Stimulated activated CD4-positive, alpha-beta T cell treated with anti-CD3 and anti-CD28 coated beads, Interleukin-1b, Interleukin-23, amount 100 ng/mL, for 48 hours (primary cell): Measurements from ENCODE around the gene DNPEP.
A peak's percentile ranks its signal among the peaks of the same experiment; 100 is the strongest.
"Not testable (repeated sequence)": the region's sequence is repeated elsewhere in the genome, so short reads cannot be mapped to it uniquely, and the experiment has no call there.

Experiments used
- DNase-seq: peaks from one replicate; pipeline ENCODE4 v3.0.0-alpha.2; 2020

The DNPEP gene

DNA sequence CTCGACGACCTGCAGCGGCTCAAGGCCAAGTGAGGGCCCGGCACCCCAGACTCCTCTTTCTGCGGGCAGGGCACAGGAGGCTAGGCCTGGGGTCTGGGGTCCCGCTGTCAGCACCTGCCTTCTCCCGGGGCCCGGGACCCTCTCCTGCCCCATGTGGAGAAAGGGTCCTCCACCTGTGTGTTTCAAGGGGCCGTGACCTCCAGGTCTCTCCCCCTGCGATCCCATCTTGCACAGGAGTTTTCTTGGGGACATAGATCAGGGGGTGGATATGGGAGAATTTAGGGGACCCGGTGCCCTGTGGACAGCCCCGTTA is 31.3 kb upstream of the DNPEP start:
- no peak for DNase-seq

DNA sequence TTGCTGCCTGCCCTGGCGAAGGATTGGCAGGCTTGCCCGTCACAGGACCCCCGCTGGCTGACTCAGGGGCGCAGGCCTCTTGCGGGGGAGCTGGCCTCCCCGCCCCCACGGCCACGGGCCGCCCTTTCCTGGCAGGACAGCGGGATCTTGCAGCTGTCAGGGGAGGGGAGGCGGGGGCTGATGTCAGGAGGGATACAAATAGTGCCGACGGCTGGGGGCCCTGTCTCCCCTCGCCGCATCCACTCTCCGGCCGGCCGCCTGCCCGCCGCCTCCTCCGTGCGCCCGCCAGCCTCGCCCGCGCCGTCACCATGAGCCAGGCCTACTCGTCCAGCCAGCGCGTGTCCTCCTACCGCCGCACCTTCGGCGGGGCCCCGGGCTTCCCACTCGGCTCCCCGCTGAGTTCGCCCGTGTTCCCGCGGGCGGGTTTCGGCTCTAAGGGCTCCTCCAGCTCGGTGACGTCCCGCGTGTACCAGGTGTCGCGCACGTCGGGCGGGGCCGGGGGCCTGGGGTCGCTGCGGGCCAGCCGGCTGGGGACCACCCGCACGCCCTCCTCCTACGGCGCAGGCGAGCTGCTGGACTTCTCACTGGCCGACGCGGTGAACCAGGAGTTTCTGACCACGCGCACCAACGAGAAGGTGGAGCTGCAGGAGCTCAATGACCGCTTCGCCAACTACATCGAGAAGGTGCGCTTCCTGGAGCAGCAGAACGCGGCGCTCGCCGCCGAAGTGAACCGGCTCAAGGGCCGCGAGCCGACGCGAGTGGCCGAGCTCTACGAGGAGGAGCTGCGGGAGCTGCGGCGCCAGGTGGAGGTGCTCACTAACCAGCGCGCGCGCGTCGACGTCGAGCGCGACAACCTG is 30.7 kb upstream of the DNPEP start, which contains the start of gene DES:
DES (plus strand) TSS at position 223 of the 857 bp plus-strand sequence; CDS start at position 309, 86 bp downstream.
- no peak for DNase-seq

DNA sequence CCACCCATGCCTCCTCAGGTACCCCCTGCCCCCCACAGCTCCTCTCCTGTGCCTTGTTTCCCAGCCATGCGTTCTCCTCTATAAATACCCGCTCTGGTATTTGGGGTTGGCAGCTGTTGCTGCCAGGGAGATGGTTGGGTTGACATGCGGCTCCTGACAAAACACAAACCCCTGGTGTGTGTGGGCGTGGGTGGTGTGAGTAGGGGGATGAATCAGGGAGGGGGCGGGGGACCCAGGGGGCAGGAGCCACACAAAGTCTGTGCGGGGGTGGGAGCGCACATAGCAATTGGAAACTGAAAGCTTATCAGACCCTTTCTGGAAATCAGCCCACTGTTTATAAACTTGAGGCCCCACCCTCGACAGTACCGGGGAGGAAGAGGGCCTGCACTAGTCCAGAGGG is 29.7 kb upstream of the DNPEP start:
- DNase-seq: no peak

DNA sequence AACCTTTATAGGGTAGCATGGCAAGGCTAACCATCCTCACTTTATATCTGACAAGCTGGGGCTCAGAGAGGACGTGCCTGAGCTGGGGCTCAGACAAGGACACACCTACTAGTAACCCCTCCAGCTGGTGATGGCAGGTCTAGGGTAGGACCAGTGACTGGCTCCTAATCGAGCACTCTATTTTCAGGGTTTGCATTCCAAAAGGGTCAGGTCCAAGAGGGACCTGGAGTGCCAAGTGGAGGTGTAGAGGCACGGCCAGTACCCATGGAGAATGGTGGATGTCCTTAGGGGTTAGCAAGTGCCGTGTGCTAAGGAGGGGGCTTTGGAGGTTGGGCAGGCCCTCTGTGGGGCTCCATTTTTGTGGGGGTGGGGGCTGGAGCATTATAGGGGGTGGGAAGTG is 29.2 kb upstream of the DNPEP start:
- DNase-seq: no peak

DNA sequence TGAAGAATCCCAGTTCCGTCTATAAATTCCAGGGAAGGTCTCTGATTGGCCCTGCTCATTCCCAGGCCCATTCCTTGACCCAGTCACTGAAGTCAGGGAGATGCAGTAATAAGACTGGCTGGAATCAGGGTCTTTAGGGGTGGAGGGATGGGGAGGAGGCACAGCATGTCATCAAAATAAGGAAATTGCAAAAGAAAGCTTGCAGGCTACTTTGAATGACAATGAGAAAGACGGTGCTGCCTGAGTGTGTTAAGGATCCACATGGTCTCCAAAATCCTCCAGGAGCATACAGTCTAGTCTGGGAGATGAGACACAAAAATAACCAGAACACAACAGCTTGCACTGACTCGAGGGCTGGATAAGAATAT is 28.5 kb upstream of the DNPEP start:
- no peak for DNase-seq

DNA sequence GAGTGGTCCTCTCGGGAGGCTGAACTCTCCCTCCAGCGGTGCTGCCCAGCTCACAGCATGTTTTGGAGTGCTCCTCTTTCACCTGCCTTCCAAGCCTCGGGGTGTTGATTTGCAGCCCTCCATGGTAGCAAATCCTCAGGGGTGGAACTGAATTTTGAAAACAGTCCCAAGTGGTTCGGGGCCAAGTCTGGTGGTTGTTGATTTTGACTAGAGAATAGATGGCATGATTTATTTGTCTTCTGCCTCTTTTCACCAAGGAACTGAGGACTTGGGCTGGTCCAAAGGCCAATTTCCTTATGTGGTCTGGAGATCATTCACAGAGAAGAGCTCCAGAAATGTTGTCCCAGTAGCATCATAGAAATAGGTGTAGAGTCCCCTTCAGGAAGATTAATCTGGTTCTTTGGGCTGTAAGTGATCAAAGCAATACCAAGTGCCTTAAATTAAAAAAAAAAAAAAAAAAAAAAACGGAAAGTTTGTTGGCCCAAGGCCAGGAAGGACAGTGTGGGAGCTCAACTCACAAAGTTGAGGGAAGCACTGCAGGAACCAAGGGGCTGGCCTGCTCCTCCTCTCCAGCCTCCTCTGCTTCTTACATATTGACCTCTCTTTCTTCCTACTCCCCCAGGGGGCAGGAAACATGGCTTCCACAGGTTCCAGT is 28.0 kb upstream of the DNPEP start:
- no peak for DNase-seq

DNA sequence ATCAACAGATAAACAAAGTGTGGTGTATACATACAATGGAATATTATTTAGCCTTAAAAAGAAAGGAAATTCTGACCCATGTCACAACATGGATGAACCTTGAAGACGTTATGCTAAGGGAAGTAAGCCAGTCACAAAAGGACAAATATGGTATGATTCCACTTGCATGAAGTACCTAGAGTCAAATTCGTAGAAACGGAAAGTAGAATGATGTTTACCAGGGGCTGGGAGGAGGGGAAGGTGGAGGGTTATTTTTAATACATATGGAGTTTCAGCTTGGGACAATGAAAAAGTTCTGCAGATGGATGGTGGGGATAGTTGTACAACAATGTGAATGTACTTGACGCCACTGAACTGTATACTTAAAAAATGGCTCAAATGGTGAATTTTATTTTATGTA is 27.1 kb upstream of the DNPEP start:
- DNase-seq: no peak

DNA sequence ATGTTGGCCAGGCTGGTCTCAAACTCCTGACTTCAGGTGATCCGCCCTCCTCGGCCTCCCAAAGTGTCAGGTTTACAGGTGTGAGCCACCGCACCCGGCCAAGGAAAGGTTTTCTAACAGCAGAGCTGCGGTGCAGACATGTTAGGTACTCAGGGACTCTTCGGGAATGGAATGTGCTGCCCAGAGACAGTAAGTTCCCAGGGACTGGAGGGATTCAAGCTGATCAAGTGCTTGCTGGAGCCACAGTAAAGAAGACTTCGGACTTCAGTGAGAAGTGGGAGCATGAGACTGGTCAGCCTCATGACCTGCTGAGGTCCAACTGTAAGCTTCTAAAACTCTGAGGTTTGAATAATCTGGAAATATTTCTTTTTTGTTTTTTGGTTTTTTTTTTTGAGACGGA is 22.7 kb upstream of the DNPEP start:
- DNase-seq: no peak

DNA sequence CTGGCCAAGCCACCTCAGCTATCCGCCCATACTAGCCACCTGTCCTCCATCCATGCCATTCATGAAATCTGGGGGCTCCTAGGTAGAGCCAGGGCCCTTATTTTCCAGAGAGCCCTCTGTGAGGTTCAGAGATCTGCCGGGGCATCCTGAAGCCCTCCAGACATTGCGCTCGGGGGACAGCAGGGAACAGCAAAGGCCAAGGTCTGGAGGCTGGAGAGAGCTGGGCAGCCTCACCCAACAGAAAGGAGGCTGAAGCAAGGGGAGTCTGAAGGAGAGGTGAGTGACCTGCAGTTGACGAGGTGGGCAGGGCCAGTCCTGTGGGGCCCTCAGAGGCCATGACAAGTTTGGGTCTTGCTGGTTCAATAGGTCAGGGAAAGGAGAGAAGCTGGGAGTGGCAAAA is 21.9 kb upstream of the DNPEP start:
- DNase-seq: no peak

DNA sequence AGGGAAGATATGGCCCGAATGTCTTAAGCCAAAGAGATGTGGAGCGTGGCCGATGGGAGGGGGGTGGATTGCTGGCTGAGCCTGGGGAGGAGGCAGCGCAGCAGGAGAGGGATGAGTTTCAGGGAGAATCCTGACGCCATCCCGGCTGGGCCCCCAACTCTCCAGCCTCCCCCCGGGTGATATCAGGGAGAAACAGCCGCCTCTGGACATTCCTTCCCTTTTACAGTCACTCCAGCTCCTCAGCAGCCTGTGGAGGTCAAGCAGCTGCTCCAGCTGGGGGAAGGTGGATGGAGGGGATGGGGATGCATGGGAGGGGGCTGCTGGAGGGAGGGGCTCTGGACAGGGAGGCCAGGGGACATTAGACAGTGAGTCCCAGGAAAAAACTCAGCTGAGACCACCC is 20.9 kb upstream of the DNPEP start:
- no peak for DNase-seq

DNA sequence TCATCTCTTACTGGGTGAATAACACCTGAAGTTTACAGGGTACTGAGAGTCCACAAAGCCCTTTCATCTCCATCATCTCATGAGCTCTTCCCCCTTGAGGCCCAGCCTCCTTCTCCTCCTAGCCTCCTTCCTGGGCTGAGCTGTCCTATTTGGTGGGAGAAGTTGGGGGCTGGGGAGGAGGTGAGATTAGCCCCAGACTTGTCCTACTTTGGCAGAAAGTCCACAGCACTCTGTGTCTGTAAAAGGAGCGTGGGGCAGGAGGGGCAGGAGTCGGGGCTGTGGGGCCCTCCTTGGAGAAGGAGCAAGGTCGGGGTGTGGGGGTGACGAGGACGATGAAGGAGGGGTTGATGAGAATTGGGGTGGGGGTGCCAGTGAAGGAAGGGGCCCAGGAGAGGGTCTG is 20.5 kb upstream of the DNPEP start:
- DNase-seq: no peak

DNA sequence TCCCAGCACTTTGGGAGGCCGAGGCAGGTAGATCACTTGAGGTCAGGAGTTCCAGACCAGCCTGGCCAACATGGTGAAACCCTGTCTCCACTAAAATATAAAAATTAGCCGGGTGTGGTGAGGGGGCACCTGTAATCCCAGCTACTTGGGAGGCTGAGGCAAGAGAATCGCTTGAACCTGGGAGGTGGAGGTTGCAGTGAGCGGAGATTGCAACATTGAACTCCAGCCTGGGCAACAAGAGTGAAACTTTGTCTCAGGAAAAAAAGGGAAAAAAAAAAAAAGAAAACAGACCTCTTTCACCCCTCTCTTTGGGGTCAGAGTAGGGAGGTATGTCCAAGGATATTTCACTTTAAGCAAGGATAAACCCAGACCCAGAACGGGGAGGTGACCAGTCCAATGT is 19.6 kb upstream of the DNPEP start:
- not testable (repeated sequence) for DNase-seq

DNA sequence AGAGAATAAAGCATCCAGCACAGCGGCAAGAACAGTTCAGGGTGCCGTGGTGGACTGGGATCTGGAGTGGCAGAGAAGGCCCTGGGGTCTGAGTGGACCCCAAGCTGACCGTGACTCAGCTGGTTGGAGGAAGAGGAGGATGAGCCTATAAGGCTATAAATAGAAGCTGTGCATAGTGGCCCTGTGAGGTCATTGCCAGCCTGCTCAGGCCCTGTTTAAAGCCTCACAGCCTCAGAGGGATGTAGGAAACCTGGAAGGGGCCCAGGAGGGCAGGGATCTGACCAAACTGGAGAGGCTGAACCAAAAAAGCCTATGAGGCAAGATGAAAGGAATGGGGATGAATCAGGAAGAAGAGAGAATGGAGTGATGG is 19.1 kb upstream of the DNPEP start:
- no peak for DNase-seq

DNA sequence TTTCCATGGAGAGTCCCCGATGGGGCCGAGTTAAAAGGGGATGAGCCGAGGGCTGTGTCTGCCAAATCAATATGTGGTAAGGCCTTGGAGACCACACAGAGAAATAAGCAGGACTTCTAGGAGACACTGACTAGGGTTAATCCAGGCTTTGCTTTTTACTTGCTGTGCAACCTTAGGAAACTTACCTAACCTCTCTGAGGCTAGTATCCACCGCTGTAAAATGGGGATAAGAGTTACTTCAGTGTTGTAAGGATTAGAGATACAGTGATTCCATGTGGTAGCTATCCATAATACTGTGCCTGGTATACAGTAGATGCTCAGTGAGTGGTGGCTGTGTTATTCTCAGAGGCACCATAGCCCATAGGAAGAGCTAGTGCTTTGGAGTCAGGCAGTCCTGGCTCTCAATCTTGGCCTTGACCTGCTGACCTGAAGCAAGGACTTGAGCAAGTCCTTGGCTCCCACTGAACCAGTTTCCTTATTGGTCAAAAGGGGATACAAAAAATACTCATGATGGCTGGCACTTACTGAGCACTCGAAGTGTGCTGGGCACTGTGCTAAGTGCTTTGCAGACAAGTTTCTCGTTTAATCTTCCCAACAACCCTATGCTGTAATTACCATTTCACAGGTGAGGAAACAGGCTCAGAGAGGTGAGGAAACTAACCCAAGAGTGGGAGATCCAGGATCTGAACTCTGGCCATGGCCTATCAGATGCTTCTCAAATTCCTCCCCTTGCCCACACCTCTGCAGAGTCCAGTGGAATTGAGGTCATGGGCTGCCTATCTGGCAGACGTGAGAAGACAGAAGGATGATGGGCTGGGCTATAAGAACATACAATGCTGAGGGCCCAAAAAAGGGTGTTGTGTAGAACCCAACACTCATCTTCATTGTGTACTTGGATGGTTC is 18.5 kb upstream of the DNPEP start:
- no peak for DNase-seq

DNA sequence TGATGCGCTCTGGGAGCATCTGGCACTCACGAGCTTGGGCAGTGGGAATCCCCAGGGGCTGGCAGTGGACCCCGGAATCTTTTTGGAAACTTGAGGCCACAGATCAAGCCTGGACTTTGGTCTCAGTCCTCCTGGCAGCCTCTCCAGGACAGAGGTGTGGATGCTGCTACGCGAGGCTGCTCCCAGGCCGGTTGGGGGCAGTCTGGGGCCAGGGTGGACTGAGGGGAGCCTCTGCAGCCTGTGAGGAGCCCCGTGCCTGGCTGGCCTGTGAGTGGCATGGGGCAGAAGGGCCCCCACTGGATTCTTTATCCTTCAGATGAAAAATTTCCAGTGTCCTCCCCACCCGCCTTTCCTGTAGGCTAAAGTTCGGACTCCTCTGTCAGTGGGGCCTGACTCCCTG is 17.7 kb upstream of the DNPEP start:
- no peak for DNase-seq

DNA sequence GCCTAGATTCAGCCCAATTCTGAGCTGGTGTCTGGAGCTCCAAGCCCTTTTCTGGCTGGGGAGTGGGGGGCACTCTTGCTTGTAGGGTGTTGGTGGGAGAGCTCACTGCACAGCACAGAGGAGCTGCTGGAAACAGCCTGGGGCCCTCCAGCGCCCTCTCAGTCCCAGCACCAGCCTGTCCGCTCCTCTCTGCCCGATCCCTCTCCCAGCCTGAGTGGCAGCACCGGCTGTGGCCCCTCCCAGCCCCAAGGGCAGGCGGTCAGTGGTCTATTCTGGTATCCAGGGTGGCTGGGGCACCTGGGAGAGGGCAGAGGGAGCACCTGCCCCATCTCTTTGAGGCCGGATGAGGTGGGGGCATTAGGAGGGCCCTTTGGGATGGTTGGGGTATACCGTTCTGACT is 17.2 kb upstream of the DNPEP start:
- no peak for DNase-seq

DNA sequence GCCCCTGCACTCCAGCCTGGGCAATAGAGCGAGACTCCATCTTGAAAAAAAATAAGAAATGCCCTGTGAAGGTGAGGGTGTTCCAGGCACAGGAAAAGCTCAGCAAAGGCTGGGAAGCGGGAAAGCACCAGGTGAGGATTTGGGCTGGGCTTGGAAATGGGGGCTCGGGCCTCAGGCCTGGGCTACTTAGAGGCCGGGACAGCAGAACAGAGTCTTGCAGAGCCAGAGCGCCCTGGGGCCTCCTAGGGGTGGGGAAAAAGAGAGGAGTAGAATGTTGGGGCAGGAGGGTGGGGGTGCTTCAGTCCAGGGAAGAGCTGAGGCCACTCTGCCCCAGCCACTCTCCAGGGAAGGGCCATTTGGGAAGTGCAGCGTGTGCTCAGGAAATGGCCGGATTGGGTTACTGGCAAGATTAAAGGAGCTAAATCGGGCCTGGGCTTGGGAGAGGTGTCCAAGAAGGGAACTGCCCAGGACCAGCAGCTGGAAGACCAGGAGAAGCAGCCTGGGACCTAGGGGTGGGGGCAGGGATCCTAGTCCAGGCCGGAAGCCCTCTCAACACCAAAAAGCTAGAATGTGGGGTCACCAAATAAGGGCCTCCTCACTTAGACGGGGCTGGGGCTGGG is 16.7 kb upstream of the DNPEP start:
- DNase-seq: no peak

DNA sequence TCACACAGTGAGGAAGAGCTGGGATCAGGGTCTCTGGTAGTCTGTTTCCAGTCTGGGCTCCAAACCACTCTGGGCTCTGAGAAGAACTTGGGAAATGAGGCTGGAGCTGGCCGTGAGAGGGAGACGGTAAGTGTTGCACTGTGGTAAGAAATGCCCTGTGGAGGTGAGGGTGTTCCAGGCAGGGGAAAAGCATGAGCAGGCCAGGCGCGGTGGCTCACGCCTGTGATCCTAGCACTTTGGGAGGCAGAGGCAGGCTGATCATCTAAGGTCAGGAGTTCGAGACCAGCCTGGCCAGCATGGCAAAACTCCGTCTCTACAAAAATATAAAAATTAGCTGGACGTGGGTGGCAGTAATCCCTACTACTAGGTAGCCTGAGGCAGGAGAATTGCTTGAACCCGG is 16.1 kb upstream of the DNPEP start:
- no peak for DNase-seq

DNA sequence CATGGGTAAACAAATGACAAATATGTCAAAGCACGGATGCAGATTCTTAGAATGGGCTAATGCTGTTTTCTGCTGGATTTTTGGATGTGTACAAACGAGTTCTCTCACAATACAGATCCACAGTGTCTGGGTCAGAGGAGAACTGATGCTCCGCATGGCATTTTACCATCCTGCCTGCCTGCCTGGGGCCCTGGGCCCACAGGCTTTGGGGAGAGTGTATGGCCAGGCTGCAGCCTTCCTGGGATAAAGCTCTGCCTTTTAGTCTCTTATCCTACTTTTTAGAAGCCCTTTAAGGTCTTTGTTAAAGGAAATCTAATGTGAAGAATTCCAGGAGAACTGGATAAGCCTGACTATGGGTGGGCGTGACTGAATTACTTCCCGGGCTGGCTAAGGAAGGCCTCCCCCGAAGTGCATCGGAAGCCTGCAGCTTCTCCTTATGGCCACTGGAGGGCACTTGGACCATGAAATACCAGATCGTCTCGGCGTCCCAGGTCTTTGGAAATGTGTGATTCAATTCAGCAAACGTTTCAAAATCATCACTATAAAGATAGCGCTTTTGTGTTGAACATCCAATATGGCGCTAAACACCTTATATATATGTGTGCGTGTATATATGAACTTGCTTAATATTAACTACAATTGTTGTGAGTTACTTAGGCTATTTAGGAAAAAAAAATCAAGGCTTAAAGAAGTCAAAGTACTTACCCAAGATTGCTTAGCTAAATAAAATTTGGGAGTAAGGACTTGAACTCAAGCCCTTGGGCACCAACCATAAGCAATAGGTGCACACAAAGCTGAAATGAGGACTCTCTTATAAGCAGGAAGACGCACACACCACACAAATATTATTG is 15.2 kb upstream of the DNPEP start:
- DNase-seq: peak; percentile 61

DNA sequence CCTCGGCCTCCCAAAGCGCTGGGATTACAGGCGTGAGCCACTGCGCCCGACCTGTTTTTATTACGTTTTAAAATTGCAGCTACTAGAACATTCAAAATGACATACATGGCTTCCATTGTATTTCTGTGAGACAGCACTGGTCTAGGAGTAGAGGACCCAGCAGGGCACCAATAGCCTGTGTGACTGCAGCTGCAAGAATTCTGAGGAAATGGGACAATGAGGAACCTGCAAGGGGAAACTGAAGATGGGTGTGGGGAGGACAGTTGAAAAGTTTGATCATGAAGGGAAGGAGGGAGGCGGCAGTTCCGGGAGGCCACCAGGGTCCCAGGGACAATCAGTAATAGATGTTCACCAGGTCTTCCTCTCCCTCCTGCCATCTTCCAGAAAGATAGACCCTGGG is 13.9 kb upstream of the DNPEP start:
- no peak for DNase-seq

DNA sequence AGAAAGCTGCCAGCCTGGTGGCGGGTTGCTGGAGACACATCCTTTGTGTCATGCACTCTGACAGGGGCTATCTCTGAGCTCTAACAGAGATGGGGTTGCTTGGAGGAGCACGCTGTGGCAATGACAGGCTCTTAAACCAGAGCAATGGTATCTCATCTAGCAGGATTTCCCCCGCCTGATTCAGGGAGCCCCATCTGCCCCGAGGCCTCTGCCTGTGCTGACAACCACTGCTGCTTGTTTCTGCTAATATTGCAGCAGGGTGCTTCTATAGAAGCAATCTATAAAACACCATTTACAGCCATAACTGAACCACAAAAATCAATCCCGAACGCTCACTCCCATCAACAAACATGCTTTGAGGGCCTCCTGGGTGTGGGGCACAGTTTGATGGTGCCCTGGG is 12.8 kb upstream of the DNPEP start:
- DNase-seq: no peak

DNA sequence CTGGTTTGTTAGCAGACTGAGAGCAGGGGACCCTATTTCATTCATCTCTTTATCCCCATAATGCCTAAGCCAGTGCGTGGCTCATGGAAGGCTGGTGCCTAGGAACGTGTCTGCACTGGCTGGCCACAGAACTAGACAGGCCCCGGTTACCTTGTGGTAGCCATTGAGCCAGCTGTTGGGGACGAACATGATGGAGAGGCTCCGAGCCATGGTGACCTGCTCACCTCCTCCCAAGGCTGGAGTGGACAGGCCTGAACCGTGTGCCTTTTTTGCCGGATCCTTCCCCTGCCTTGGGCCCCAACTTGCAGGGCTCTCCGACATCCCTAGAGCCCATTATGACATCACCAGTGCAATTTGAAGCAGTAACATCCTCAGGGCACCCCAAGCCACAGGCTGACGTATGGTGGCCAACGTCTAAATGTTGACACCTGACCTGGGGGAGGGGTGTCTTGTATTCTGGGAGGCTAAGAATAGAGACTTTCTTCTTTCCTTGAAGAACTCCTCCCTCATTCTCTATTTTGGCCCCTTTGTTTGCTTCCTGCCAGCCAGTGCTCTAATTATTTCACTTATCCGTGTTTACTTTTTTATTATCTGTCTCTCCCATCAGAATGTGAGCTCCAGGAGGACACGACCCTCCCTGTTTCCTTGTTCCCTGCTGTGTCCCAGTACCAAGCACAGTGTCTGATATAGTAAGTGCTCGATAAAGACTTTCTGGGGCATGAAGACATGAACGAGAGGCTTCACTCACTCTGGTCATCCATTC is 12.2 kb upstream of the DNPEP start:
- no peak for DNase-seq
